DOHH2 (cell line): ENCODE data around the gene COL11A2.

Source experiments
- H3F3A ChIP-seq: fragments of 200-600 bp; sonication (generic), shearing (Covaris generic); 2 replicates; pipeline ENCODE4 v1.6.0; 2016; ENCODE audit warnings: antibody characterized with exemption, mild to moderate bottlenecking; ENCODE audit not compliant: control insufficient read depth, insufficient read depth
- H3K27ac ChIP-seq: fragments of 200-600 bp; sonication (generic); 2 replicates; pipeline ENCODE4 v1.5.1; 2014; ENCODE audit warnings: low read depth, mild to moderate bottlenecking, low read length, moderate library complexity
- H3K27me3 ChIP-seq: fragments of 200-600 bp; sonication (generic); 2 replicates; pipeline ENCODE4 v1.6.1; 2014; ENCODE audit warnings: mild to moderate bottlenecking, low read length, mixed read lengths; ENCODE audit not compliant: control insufficient read depth
- H3K36me3 ChIP-seq: fragments of 200-600 bp; sonication (generic); 2 replicates; pipeline ENCODE4 v1.6.1; 2014; ENCODE audit warnings: mild to moderate bottlenecking, low read length, moderate library complexity, mixed read lengths; ENCODE audit not compliant: control insufficient read depth
- H3K4me1 ChIP-seq: fragments of 200-600 bp; sonication (generic); 2 replicates; pipeline ENCODE4 v1.6.1; 2014; ENCODE audit warnings: mild to moderate bottlenecking, low read length, mixed read lengths; ENCODE audit not compliant: control insufficient read depth
- H3K4me2 ChIP-seq: fragments of 200-600 bp; sonication (generic); 2 replicates; pipeline ENCODE4 v1.6.0; 2014; ENCODE audit warnings: mild to moderate bottlenecking, low read length, moderate library complexity
- H3K4me3 ChIP-seq: fragments of 200-600 bp; sonication (generic); 2 replicates; pipeline ENCODE4 v1.5.1; 2014; ENCODE audit warnings: mild to moderate bottlenecking, low read length, mixed read lengths
- H3K79me2 ChIP-seq: fragments of 200-600 bp; sonication (generic); 2 replicates; pipeline ENCODE4 v1.6.1; 2014; ENCODE audit warnings: mild to moderate bottlenecking, low read length, mixed read lengths; ENCODE audit not compliant: control insufficient read depth
- H3K9me2 ChIP-seq: fragments of 200-600 bp; sonication (generic); replicated peaks from 2 replicates; pipeline ENCODE4 v1.6.1; 2014; ENCODE audit warnings: mild to moderate bottlenecking, low read length, mixed read lengths; ENCODE audit not compliant: control insufficient read depth
- H3K9me3 ChIP-seq: fragments of 200-600 bp; sonication (generic); 2 replicates; pipeline ENCODE4 v1.6.1; 2014; ENCODE audit warnings: antibody characterized with exemption, low read length, mixed read lengths; ENCODE audit not compliant: control insufficient read depth, insufficient read depth
- H4K20me1 ChIP-seq: fragments of 200-600 bp; sonication (generic); 2 replicates; pipeline ENCODE4 v1.6.0; 2014; ENCODE audit warnings: low read depth, mild to moderate bottlenecking, antibody characterized with exemption, low read length, moderate library complexity; ENCODE audit not compliant: control insufficient read depth, insufficient read depth
- EZH2phosphoT487 ChIP-seq: fragments of 200-600 bp; sonication (generic); IDR thresholded peaks from 2 replicates; pipeline ENCODE4 v1.6.1; 2017; ENCODE audit warnings: borderline replicate concordance, mild to moderate bottlenecking, antibody characterized with exemption, low read length, moderate library complexity, mixed read lengths
- TF ChIP-seq, protein P1 (sequence below): fragments of 200-600 bp; sonication (generic); IDR thresholded peaks from one replicate; pipeline ENCODE4 v1.5.1; 2014; ENCODE audit warnings: antibody characterized with exemption, mild to moderate bottlenecking, low read depth, low read length; ENCODE audit not compliant: poor library complexity, severe bottlenecking

Gene COL11A2

DNA sequence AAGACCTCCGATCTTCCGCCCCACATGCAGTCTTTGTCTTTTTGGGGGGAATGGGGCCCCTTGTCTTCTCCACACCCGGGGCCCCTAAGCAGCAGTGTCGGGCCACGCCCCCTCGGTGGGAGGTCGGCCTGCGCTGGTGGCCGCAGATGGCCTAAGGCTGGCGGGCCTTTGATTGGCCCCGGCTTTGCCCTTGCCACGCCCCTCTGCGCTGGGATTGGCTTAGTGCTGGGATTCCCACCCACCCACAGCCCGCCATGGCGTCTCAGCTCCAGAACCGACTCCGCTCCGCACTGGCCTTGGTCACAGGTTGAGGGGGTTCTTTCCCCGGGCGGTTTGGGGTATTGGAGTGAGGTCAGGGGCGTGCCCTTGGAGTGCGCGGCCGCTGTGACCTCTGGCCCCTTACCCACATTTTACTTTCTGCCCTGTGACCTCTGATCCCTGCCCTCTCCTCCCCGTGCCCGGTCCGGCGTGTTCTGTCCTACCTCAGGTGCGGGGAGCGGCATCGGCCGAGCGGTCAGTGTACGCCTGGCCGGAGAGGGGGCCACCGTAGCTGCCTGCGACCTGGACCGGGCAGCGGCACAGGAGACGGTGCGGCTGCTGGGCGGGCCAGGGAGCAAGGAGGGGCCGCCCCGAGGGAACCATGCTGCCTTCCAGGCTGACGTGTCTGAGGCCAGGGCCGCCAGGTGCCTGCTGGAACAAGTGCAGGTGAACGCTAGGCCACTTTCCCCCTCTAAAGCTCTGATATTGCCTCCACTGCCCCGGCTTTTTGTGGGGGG, 12.3 kb upstream of the COL11A2 start, which contains the start of gene HSD17B8:
TSS of gene HSD17B8 (plus strand) at position 241 of the 776 bp plus-strand sequence. CDS start at position 255, 14 bp downstream.
- Histone ChIP-seq H4K20me1 (no peaks in the 10 kb centered on the region), H3K27ac (peak within 1 kb of the TSS; percentile 41)

DNA sequence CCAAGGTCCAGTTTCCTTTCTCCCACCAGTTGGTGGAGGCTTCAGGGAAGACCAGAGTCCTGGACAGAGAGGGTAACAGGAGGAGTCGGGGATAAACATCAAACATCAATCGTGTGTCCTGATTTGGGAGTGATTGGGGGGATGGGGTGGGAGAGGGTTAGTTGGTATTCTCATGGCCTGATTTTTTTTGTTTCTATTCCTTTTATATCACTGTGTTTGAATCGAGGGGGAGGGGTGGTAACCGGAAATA, 11.8 kb upstream of the COL11A2 start:
- Histone ChIP-seq H3K36me3 (peaks cover 34% of the 10 kb centered on the region), H3K4me2 (peak overlapping the region; percentile 93), H3K79me2 (peaks cover 52% of the 10 kb centered on the region), H3F3A (peaks cover 27% of the 10 kb centered on the region), H4K20me1 (no peaks in the 10 kb centered on the region), H3K4me3 (peak overlapping the region; percentile 92), H3K27ac (0 out of 2 replicates have a peak overlapping the region, but pooled peaks have one; percentile 4), H3K9me3 (no peaks in the 10 kb centered on the region), H3K9me2 (no peaks in the 10 kb centered on the region), H3K27me3 (no peaks in the 10 kb centered on the region), H3K4me1 (peaks cover 53% of the 10 kb centered on the region)
- no peak for TF ChIP-seq EZH2phosphoT487
- TF ChIP-seq, protein P1, sequence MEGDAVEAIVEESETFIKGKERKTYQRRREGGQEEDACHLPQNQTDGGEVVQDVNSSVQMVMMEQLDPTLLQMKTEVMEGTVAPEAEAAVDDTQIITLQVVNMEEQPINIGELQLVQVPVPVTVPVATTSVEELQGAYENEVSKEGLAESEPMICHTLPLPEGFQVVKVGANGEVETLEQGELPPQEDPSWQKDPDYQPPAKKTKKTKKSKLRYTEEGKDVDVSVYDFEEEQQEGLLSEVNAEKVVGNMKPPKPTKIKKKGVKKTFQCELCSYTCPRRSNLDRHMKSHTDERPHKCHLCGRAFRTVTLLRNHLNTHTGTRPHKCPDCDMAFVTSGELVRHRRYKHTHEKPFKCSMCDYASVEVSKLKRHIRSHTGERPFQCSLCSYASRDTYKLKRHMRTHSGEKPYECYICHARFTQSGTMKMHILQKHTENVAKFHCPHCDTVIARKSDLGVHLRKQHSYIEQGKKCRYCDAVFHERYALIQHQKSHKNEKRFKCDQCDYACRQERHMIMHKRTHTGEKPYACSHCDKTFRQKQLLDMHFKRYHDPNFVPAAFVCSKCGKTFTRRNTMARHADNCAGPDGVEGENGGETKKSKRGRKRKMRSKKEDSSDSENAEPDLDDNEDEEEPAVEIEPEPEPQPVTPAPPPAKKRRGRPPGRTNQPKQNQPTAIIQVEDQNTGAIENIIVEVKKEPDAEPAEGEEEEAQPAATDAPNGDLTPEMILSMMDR, result no peak

More for the DNA sequence above, 12.3 kb upstream of the COL11A2 start, which contains the start of gene HSD17B8:
- Histone ChIP-seq H3K36me3 (peaks cover 34% of the 10 kb centered on the region), H3K79me2 (peaks cover 49% of the 10 kb centered on the region), H3F3A (peaks cover 31% of the 10 kb centered on the region), H3K4me3 (peak within 1 kb of the TSS; percentile 92), H3K4me1 (peaks cover 52% of the 10 kb centered on the region), H3K9me3 (no peaks in the 10 kb centered on the region), H3K27me3 (no peaks in the 10 kb centered on the region), H3K4me2 (peak within 1 kb of the TSS; percentile 93), H3K9me2 (no peaks in the 10 kb centered on the region)
- TF ChIP-seq, protein P1, result no peak
- no peak for TF ChIP-seq EZH2phosphoT487

DNA sequence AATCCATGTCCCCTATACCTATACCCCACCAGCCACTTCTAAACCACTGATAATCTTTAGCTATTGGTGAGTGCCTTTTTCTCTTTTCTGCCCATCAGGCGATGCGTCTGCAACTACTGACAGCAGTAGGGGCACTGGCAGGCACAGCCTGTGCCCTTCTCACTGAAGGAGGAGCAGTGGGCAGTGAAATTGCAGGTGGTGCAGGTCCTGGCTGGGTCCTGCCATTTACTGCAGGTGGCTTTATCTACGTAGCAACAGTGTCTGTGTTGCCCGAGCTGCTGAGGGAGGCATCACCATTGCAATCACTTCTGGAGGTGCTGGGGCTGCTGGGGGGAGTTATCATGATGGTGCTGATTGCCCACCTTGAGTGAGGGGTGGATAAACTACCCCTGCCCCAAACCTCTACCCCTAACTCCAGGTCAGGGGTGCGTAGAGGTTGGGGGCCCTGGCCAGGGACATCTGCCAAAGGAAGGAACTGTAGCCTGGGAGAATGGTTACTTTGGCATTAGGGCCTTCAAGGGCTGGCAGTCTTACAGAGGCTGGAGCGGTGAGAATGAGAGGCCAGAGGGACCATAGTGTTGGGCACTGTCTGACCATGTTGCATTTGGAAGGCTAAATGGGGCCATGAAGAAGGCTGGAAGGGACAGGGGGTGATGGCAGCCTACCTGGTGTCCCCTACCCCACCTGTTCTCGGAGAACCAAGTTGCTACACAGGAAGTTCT, 11.3 kb upstream of the COL11A2 start:
- peak overlapping the region; percentile 92 for H3K4me3 ChIP-seq
- peaks cover 23% of the 10 kb centered on the region for H3F3A ChIP-seq
- no peaks in the 10 kb centered on the region for H4K20me1 ChIP-seq
- no peaks in the 10 kb centered on the region for H3K27me3 ChIP-seq
- TF ChIP-seq EZH2phosphoT487, result no peak
- TF ChIP-seq, protein P1, result no peak
- 0 out of 2 replicates have a peak overlapping the region, but pooled peaks have one; percentile 4 for H3K27ac ChIP-seq
- H3K9me2 ChIP-seq, result no peaks in the 10 kb centered on the region
- H3K4me2 ChIP-seq, result peak overlapping the region; percentile 93
- peaks cover 53% of the 10 kb centered on the region for H3K4me1 ChIP-seq
- peaks cover 53% of the 10 kb centered on the region for H3K79me2 ChIP-seq
- H3K9me3 ChIP-seq, result no peaks in the 10 kb centered on the region
- H3K36me3 ChIP-seq, result peaks cover 34% of the 10 kb centered on the region
